Effector memory CD4-positive, alpha-beta T cell (primary cell): Measurements from ENCODE around the gene GTF3C1.

Experiments used
- DNase-seq, 3 donors: peaks; one replicate each; pipeline ENCODE4 v3.0.0-alpha.2; 2020
- H3K27ac ChIP-seq: 2 replicates; pipeline ENCODE4 v1.7.0; 2013; ENCODE audit warnings: mild to moderate bottlenecking, low read length, moderate library complexity; ENCODE audit not compliant: insufficient read depth, poor library complexity, severe bottlenecking
- H3K27me3 ChIP-seq: replicated peaks from 2 replicates; pipeline ENCODE4 v1.7.0; 2013; ENCODE audit warnings: mild to moderate bottlenecking, low read length; ENCODE audit not compliant: insufficient read depth, control insufficient read depth, poor library complexity, severe bottlenecking
- H3K36me3 ChIP-seq: 2 replicates; pipeline ENCODE4 v1.7.0; 2013; ENCODE audit warnings: mild to moderate bottlenecking, low read length, moderate library complexity; ENCODE audit not compliant: control insufficient read depth, insufficient read depth
- H3K4me1 ChIP-seq: 2 replicates; pipeline ENCODE4 v1.7.0; 2013; ENCODE audit warnings: low read length, mild to moderate bottlenecking; ENCODE audit not compliant: control insufficient read depth, insufficient read depth, poor library complexity, severe bottlenecking
- H3K4me3 ChIP-seq: 2 replicates; pipeline ENCODE4 v1.7.0; 2013; ENCODE audit warnings: low read length, low read depth, mild to moderate bottlenecking; ENCODE audit not compliant: insufficient read depth, poor library complexity, severe bottlenecking
- H3K9me3 ChIP-seq: 2 replicates; pipeline ENCODE4 v1.7.0; 2013; ENCODE audit warnings: mild to moderate bottlenecking, low read length, moderate library complexity; ENCODE audit not compliant: control insufficient read depth

Gene GTF3C1

GRCh38 chr16:27547134-27547533, 2.6 kb downstream of the GTF3C1 start:
- H3K4me1 ChIP-seq, result peaks cover 16% of the 10 kb centered on the region
- no peaks in the 10 kb centered on the region for H3K9me3 ChIP-seq
- H3K27me3 ChIP-seq, result no peaks in the 10 kb centered on the region
- peaks cover 29% of the 10 kb centered on the region for H3K36me3 ChIP-seq
- DNase-seq, result no peak
- no peak overlapping the region for H3K4me3 ChIP-seq
- H3K27ac ChIP-seq, result no peak overlapping the region

DNA sequence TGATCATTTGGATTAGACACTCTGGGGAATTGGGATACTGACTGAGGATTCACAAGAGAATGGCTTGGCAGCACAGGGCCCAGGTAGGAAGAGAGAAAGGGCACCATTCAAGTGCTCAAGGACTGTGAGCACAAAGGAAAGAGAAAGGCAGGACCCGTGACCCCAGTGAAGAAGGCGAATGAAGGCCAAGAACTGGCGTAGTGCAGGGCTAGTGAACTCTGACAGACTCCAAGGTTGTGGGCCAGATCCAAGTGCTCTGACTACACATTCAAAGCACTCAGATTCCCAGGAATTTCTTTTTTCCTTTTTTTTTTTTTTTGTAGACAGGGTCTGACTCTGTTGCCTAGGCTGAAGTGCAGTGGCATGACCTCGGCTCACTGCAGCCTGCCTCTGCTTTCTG, 5.0 kb downstream of the GTF3C1 start:
- H3K27me3 ChIP-seq, result no peaks in the 10 kb centered on the region
- DNase-seq, result no peak
- H3K9me3 ChIP-seq, result no peaks in the 10 kb centered on the region
- peaks cover 51% of the 10 kb centered on the region for H3K36me3 ChIP-seq
- no peak overlapping the region for H3K4me3 ChIP-seq
- H3K4me1 ChIP-seq, result peaks cover 10% of the 10 kb centered on the region
- H3K27ac ChIP-seq, result no peak overlapping the region

- Histone ChIP-seq H3K4me1 (peaks cover 5% of the 10 kb centered on the region), H3K27ac (no peak overlapping the region), H3K27me3 (no peaks in the 10 kb centered on the region), H3K4me3 (no peak overlapping the region), H3K9me3 (no peaks in the 10 kb centered on the region), H3K36me3 (peaks cover 60% of the 10 kb centered on the region)
- DNase-seq, result no peak
Measured at GRCh38 chr16:27543801-27544200, 5.9 kb downstream of the GTF3C1 start.

DNA sequence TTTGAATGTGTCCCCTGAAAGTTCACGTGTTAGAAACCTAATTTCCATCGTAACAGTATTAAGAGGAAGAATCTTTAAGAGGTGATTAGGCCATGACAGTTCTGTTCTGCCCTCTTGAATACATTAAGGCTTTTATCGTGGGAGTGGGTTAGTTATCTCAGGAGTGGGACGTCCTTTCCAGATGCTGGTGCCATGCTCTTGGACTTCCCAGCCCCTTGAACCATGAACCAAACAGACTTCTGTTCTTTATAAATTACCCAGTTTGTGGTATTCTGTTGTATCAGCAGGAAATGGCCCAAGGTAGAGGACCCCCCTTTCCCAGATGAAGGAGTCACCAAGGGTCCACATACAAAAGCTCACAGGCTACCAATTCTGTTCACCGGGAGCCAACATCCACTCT, 10.1 kb downstream of the GTF3C1 start:
- Histone ChIP-seq H3K9me3 (no peaks in the 10 kb centered on the region), H3K4me1 (no peaks in the 10 kb centered on the region), H3K36me3 (peaks cover 80% of the 10 kb centered on the region), H3K27me3 (no peaks in the 10 kb centered on the region), H3K4me3 (no peak overlapping the region), H3K27ac (no peak overlapping the region)
- DNase-seq, result no peak

DNA sequence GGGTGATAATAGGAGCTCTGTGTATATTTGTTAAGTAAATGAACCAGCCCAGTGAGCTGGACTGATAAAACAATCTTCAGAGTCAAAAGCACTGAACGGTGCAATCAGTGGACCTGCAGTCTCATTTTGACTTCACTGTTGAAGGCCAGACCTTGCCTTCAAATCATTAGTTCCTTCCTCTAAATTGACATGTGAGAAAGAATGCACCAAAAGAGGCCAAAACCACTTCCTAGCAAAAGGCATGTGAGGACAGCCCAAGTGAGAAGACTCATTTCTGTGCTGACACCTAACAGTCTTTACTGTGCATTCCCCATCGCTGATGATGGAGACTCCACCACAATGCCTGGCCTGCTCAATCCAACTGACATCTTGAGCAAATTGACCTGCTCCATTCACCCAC, 10.6 kb downstream of the GTF3C1 start:
- DNase-seq, result no peak

GRCh38 chr16:27538528-27538927, 11.2 kb downstream of the GTF3C1 start:
- DNase-seq, result no peak
- Histone ChIP-seq H3K4me3 (no peak overlapping the region), H3K9me3 (no peaks in the 10 kb centered on the region), H3K36me3 (peaks cover 77% of the 10 kb centered on the region), H3K27ac (no peak overlapping the region), H3K4me1 (no peaks in the 10 kb centered on the region), H3K27me3 (no peaks in the 10 kb centered on the region)

More for the DNA sequence above, 10.6 kb downstream of the GTF3C1 start:
- Histone ChIP-seq H3K27me3 (no peaks in the 10 kb centered on the region), H3K36me3 (peaks cover 79% of the 10 kb centered on the region), H3K4me3 (no peak overlapping the region), H3K27ac (no peak overlapping the region), H3K4me1 (no peaks in the 10 kb centered on the region), H3K9me3 (no peaks in the 10 kb centered on the region)

- peaks cover 78% of the 10 kb centered on the region for H3K36me3 ChIP-seq
- no peaks in the 10 kb centered on the region for H3K4me1 ChIP-seq
- DNase-seq, result no peak
- no peak overlapping the region for H3K27ac ChIP-seq
- H3K9me3 ChIP-seq, result no peaks in the 10 kb centered on the region
- H3K27me3 ChIP-seq, result no peaks in the 10 kb centered on the region
- H3K4me3 ChIP-seq, result no peak overlapping the region
Measured at GRCh38 chr16:27534256-27534655, 15.5 kb downstream of the GTF3C1 start.

DNA sequence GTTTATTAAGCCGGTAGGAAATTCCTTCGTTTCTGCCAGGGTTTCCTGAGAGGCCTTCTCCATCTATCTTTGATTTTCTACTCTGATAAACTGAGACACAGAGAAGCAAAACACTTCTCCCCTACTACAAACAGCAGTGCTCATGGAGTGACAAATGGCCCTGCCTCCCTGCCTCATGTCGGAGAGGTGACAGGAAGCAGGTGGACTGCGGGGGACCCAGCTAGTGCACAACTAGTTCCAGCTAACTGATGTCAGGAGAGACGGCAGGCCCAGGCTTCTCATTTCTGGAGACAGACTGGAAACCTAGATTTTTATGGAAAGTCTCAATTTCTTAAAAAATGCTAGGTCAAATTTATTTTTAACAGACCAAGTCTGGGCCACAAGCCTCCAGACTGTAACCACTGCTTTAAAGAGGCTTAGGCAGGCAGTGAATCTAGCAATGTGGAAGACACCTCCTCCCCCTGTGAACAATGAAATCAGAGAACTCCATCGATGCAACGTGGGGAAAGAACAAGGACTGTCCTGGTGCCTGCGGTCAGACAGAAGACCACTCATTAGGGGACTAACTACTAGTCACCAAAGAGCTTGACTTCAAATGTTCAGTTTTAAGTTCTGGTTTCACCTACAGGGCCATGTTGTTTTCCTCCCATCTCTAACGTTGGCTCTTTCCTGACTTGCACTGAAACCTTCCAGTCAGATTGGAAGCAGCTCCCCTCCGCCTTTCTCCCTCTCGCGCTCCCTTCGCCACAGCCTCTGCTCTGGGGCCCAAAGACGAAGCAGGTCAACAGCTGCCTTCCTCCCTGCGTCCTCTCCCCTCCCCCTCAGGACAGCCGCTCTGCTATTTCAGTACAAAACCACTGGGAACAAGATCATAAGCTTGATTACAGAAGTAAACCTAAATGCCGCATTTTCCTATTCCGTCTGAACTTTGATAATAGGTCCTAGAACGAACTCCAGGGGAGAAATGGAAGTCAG, 17.6 kb downstream of the GTF3C1 start:
- no peaks in the 10 kb centered on the region for H3K9me3 ChIP-seq
- H3K4me3 ChIP-seq, result no peak overlapping the region
- no peak overlapping the region for H3K27ac ChIP-seq

DNA sequence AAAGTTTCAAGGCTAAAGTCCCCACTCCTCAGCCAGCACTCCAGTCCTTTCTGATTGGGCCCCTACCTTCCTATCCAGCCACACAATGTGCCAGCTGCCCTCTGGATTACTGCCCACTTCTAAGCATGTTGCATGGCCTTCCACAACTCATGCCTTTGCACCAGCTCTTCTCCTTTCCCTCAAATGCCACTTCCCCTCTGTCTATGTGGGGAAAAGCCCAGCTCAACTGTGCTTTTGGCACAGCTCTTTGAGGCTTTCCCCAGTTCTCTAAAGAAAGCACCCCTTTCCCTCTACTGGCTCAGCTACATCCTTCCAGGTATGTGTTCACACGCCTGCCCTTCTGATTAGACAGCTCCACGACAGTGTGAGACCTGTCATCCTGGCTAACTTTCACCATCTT, 18.5 kb downstream of the GTF3C1 start:
- H3K36me3 ChIP-seq, result peaks cover 74% of the 10 kb centered on the region
- no peak overlapping the region for H3K27ac ChIP-seq
- no peaks in the 10 kb centered on the region for H3K9me3 ChIP-seq
- DNase-seq, result no peak
- no peaks in the 10 kb centered on the region for H3K27me3 ChIP-seq
- no peak overlapping the region for H3K4me3 ChIP-seq
- H3K4me1 ChIP-seq, result no peaks in the 10 kb centered on the region

More for the DNA sequence above, 17.6 kb downstream of the GTF3C1 start:
- no peaks in the 10 kb centered on the region for H3K4me1 ChIP-seq
- DNase-seq, result no peak
- peaks cover 74% of the 10 kb centered on the region for H3K36me3 ChIP-seq
- H3K27me3 ChIP-seq, result no peaks in the 10 kb centered on the region

DNA sequence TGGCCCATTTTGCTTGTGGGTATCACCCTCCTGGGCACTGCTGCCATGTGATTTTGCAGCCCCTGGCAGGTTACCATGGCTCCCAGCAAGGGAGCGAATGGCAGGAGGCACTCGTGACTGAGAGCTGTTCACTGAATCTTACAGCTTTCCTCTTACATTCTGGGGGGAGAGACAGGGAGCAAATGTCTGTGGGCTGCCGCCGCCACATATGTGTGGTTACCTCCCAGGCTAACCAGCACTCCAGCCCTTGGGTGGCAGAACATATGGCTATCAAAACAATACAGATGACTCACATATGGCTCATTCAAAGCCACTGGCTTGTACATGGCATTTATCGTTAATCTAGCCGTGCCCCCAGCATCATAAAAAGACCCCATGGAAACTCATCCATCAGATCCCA, 19.8 kb downstream of the GTF3C1 start:
- Histone ChIP-seq H3K27ac (no peak overlapping the region), H3K9me3 (no peaks in the 10 kb centered on the region), H3K36me3 (peaks cover 82% of the 10 kb centered on the region), H3K27me3 (no peaks in the 10 kb centered on the region), H3K4me1 (no peaks in the 10 kb centered on the region), H3K4me3 (no peak overlapping the region)
- DNase-seq, result no peak
